ENCODE data around the gene SCNN1A. TPM values are rescaled to one million over a fixed set of nuclear protein-coding genes. Genes with fewer than 3 reads are reported as not detected.
A peak's percentile ranks its signal among the peaks of the same experiment; 100 is the strongest.

Gene SCNN1A
- total RNA-seq, 1 donor from 2014 or later: not detected

DNA sequence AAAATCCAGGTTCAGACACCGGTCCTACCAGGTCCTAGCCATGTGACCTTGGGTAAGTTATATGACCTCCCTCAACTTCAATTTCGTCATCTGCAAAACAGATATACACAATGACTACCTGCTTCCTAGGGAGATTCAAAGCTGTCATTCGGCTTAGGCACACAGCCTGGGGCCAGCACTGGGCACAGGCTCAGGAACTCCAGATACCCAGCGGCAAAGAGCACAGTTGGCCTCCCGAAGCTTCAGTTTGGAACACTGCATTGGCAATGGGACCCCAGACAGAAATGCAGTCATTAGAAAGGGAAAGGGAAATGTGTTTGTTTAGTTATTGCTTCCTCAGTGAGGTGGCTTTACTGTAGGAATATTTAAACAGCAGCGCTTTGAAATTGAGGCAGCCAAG lies 53.5 kb downstream of the SCNN1A start:
- H3K4me3 ChIP-seq (ENCODE audit: low read length in 3 of 3): no peak overlapping the region
- H3K4me1 ChIP-seq (ENCODE audit: control insufficient read depth in 3 of 3, insufficient read depth in 3 of 3, low read length in 3 of 3): peaks cover 34 to 46% (median 44%) of the 10 kb centered on the region in 3 donors
- peak overlapping the region; percentile 88 for H3K27ac ChIP-seq (ENCODE audit: low read depth, low read length)
- peak overlapping the region; percentile 10 to 61 (median 52) for H3K9ac ChIP-seq (ENCODE audit: low read depth in 1 of 3, low read length in 3 of 3)
- H3K36me3 ChIP-seq (ENCODE audit: control insufficient read depth in 3 of 3, insufficient read depth in 3 of 3, low read length in 3 of 3): peaks cover 0 to 3% (median 0%) of the 10 kb centered on the region in 3 donors
- H3K27me3 ChIP-seq (ENCODE audit: control insufficient read depth in 3 of 3, insufficient read depth in 3 of 3, low read length in 3 of 3): no peaks in the 10 kb centered on the region
- no peaks in the 10 kb centered on the region for H3K9me3 ChIP-seq (ENCODE audit: control insufficient read depth in 3 of 3, low read length in 3 of 3)

DNA sequence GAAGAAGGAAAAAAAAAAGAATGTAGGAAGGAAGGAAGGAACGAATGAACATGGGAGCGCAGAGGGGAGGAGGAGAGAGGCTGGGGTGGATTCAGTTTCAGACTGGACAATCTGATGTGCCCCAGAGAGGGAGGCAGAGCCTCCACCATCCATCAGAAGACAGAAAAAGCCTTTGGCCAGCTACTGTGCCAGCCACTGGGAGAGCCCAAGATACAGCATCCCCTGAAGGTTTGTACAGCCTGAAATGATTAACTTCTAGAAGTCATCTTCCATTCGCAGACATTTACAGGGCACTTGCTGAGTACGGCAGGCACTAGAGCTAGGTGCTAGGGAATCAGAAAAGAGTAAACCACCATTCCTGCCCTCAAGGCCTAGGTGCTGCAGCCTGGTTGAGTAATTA lies 55.9 kb downstream of the SCNN1A start:
- no peaks in the 10 kb centered on the region for H3K36me3 ChIP-seq (ENCODE audit: control insufficient read depth in 3 of 3, insufficient read depth in 3 of 3, low read length in 3 of 3)
- no peak overlapping the region for H3K9ac ChIP-seq (ENCODE audit: low read depth in 1 of 3, low read length in 3 of 3)
- H3K4me3 ChIP-seq (ENCODE audit: low read length in 3 of 3): no peak overlapping the region
- no peak overlapping the region for H3K27ac ChIP-seq (ENCODE audit: low read depth, low read length)
- H3K9me3 ChIP-seq (ENCODE audit: control insufficient read depth in 3 of 3, low read length in 3 of 3): no peaks in the 10 kb centered on the region
- H3K4me1 ChIP-seq (ENCODE audit: control insufficient read depth in 3 of 3, insufficient read depth in 3 of 3, low read length in 3 of 3): peaks cover 23 to 26% (median 26%) of the 10 kb centered on the region in 3 donors
- H3K27me3 ChIP-seq (ENCODE audit: control insufficient read depth in 3 of 3, insufficient read depth in 3 of 3, low read length in 3 of 3): no peaks in the 10 kb centered on the region

DNA sequence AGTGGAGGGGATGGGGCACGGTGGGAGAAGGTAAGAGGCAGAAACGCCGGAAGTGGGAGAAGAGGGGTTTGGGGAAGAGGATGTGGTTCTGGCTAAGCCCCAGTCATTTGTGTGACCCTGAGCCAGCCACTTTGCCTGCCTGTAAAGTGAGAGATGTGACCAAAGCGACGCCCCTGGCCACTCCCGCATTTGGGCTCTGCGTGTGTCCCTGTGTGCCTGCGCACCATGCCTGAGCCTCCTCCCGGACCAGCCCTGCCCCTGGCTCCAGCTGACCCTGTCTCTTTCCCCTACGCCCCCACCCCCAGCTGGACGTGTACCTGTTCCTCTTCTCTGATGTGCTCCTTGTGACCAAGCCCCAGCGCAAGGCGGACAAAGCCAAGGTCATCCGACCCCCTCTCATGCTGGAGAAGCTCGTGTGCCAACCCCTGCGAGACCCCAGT lies 56.9 kb downstream of the SCNN1A start:
- Histone ChIP-seq H3K36me3 (ENCODE audit: control insufficient read depth in 3 of 3, insufficient read depth in 3 of 3, low read length in 3 of 3) (no peaks in the 10 kb centered on the region), H3K27ac (ENCODE audit: low read depth, low read length) (no peak overlapping the region), H3K9me3 (ENCODE audit: control insufficient read depth in 3 of 3, low read length in 3 of 3) (no peaks in the 10 kb centered on the region), H3K9ac (ENCODE audit: low read depth in 1 of 3, low read length in 3 of 3) (no peak overlapping the region), H3K4me3 (ENCODE audit: low read length in 3 of 3) (no peak overlapping the region), H3K27me3 (ENCODE audit: control insufficient read depth in 3 of 3, insufficient read depth in 3 of 3, low read length in 3 of 3) (no peaks in the 10 kb centered on the region), H3K4me1 (ENCODE audit: control insufficient read depth in 3 of 3, insufficient read depth in 3 of 3, low read length in 3 of 3) (peaks cover 15 to 18% (median 18%) of the 10 kb centered on the region in 3 donors)

DNA sequence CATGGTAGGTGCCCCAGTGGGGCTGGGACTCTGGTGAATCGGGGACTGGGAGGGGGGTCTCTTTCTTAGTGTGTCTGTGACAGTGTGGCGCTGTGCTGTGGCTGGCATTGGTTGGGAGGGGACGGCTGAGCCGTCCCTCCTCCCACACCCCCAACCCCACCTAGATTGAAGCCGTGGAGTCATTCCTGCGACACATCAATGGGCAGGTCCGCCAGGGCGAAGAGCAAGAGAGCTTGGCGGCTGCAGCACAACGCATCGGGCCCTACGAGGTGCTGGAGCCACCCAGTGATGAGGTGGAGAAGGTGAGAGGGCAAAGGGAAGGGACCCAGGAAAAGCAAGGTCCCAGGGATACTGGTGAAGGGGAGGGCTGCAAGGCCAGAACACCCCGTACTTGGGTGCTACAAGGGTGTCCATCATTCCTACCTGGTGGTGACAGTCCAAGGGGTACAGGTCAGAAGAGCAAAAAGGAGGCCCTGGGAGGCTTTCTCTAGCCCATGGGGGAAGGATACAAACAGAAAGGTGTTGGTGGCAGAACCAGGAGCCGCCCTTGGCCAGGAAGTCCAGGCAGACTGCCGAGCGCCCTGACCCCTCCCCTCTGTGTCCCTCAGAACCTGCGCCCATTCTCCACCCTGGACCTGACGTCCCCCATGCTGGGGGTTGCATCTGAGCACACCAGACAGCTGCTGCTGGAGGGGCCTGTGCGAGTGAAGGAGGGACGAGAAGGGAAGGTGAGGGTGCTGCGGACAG lies 57.5 kb downstream of the SCNN1A start:
- H3K27ac ChIP-seq (ENCODE audit: low read depth, low read length): no peak overlapping the region
- H3K4me3 ChIP-seq (ENCODE audit: low read length in 3 of 3): no peak overlapping the region
- no peak overlapping the region for H3K9ac ChIP-seq (ENCODE audit: low read depth in 1 of 3, low read length in 3 of 3)
- H3K36me3 ChIP-seq (ENCODE audit: control insufficient read depth in 3 of 3, insufficient read depth in 3 of 3, low read length in 3 of 3): no peaks in the 10 kb centered on the region
- no peaks in the 10 kb centered on the region for H3K9me3 ChIP-seq (ENCODE audit: control insufficient read depth in 3 of 3, low read length in 3 of 3)
- peaks cover 9 to 15% (median 12%) of the 10 kb centered on the region in 3 donors for H3K4me1 ChIP-seq (ENCODE audit: control insufficient read depth in 3 of 3, insufficient read depth in 3 of 3, low read length in 3 of 3)
- H3K27me3 ChIP-seq (ENCODE audit: control insufficient read depth in 3 of 3, insufficient read depth in 3 of 3, low read length in 3 of 3): no peaks in the 10 kb centered on the region

DNA sequence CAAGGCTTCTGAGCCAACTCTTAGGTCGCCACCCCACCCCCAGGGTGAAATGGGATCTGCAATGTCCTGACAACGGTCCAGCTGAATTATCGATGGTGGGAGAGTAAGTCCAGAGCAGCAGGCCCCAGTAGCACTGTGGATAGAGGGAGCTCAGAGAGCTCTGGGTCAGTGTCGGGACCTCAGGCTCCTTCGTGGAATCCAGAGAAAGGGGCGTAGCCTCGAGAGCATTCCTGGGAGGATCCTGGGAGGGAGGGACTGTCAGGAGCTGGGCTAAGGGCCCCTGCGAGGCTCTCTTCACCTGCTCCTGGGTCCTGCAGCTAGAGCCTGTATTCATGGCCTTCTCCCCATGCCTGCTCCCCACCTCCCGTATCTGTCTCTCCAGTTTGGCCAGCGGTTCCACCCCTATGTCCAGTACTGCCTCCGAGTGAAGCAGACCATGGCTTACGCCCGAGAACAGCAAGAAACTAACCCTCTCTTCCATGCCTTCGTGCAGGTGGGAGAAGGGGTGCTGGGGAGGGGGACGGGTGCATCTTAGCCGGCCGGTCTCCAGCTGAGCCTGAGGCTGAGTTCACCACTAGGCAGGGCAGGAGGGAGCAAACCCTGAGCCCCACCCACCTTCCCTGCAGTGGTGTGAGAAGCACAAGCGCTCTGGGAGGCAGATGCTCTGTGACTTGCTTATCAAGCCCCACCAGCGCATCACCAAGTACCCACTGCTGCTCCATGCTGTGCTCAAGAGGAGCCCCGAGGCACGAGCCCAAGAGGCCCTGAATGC lies 58.3 kb downstream of the SCNN1A start:
- no peak overlapping the region for H3K4me3 ChIP-seq (ENCODE audit: low read length in 3 of 3)
- no peaks in the 10 kb centered on the region for H3K9me3 ChIP-seq (ENCODE audit: control insufficient read depth in 3 of 3, low read length in 3 of 3)
- H3K27ac ChIP-seq (ENCODE audit: low read depth, low read length): no peak overlapping the region
- H3K4me1 ChIP-seq (ENCODE audit: control insufficient read depth in 3 of 3, insufficient read depth in 3 of 3, low read length in 3 of 3): peaks cover 4 to 8% (median 5%) of the 10 kb centered on the region in 3 donors
- H3K9ac ChIP-seq (ENCODE audit: low read depth in 1 of 3, low read length in 3 of 3): no peak overlapping the region
- no peaks in the 10 kb centered on the region for H3K27me3 ChIP-seq (ENCODE audit: control insufficient read depth in 3 of 3, insufficient read depth in 3 of 3, low read length in 3 of 3)
- H3K36me3 ChIP-seq (ENCODE audit: control insufficient read depth in 3 of 3, insufficient read depth in 3 of 3, low read length in 3 of 3): no peaks in the 10 kb centered on the region

DNA sequence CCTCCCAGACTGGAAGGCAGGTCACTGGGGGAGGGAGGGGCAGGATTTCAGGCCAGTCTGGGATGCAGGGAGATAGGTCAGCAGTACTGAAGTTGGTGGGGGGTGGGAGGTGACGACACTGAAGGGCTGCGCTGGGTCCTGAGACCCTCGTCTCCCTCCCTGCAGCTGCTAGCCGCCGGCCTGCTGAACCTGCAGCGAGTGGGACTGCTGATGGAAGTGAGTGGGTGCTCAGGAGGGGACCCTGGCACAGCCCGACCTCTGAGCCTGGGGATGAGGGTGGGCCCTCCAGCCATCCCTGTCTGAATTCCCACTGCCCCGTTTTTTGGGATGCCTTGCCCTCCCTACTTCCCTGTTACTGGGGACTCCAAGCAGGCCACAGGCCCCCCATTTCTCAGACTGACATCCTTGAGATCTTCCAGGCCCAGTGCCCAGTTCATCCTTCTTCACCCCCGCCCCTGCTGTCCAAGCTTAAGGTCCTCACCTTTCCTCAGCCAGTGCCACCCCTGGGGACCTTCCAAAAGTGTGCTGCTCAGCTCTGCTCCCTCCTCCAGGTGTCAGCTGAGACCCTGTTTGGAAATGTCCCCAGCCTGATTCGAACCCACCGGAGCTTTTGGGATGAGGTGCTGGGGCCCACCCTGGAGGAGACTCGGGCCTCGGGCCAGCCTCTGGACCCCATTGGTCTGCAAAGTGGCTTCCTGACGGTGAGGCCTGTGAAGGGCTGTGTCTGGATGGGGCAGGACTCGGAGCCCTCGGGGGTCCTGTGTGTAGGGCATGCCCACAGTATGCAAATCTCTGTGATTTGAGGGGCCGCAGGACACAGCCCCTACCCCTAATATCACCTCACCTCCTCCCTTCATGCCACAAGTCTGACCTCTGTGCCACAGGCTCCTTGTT lies 59.4 kb downstream of the SCNN1A start:
- no peak overlapping the region for H3K27ac ChIP-seq (ENCODE audit: low read depth, low read length)
- peaks cover 0 to 3% (median 0%) of the 10 kb centered on the region in 3 donors for H3K4me1 ChIP-seq (ENCODE audit: control insufficient read depth in 3 of 3, insufficient read depth in 3 of 3, low read length in 3 of 3)
- H3K9ac ChIP-seq (ENCODE audit: low read depth in 1 of 3, low read length in 3 of 3): no peak overlapping the region
- H3K4me3 ChIP-seq (ENCODE audit: low read length in 3 of 3): no peak overlapping the region
- H3K27me3 ChIP-seq (ENCODE audit: control insufficient read depth in 3 of 3, insufficient read depth in 3 of 3, low read length in 3 of 3): peaks cover 4 to 5% (median 4%) of the 10 kb centered on the region in 3 donors
- H3K9me3 ChIP-seq (ENCODE audit: control insufficient read depth in 3 of 3, low read length in 3 of 3): no peaks in the 10 kb centered on the region
- H3K36me3 ChIP-seq (ENCODE audit: control insufficient read depth in 3 of 3, insufficient read depth in 3 of 3, low read length in 3 of 3): no peaks in the 10 kb centered on the region

DNA sequence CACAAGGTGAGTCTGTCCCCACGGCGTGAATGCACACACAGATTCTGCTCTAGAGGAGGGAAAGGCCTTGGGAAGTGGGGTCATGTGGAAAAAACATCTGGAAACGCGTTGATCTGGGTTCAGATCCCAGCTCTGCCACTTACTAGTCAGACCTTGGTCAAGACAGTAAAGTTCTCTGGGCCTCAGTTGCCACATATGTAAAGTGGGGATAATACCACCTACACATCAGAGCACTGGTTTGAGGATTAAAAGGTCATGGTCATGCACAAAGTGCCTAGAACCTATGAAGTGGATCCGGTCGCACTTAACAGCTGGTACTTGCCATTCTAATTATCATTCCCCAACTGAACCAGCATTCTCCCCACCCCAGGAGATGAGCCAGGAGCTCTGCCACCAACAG lies 60.2 kb downstream of the SCNN1A start:
- H3K36me3 ChIP-seq (ENCODE audit: control insufficient read depth in 3 of 3, insufficient read depth in 3 of 3, low read length in 3 of 3): no peaks in the 10 kb centered on the region
- peaks cover 0 to 3% (median 0%) of the 10 kb centered on the region in 3 donors for H3K4me1 ChIP-seq (ENCODE audit: control insufficient read depth in 3 of 3, insufficient read depth in 3 of 3, low read length in 3 of 3)
- peaks cover 8 to 12% (median 8%) of the 10 kb centered on the region in 3 donors for H3K27me3 ChIP-seq (ENCODE audit: control insufficient read depth in 3 of 3, insufficient read depth in 3 of 3, low read length in 3 of 3)
- no peak overlapping the region for H3K27ac ChIP-seq (ENCODE audit: low read depth, low read length)
- no peak overlapping the region for H3K9ac ChIP-seq (ENCODE audit: low read depth in 1 of 3, low read length in 3 of 3)
- H3K4me3 ChIP-seq (ENCODE audit: low read length in 3 of 3): no peak overlapping the region
- H3K9me3 ChIP-seq (ENCODE audit: control insufficient read depth in 3 of 3, low read length in 3 of 3): no peaks in the 10 kb centered on the region

DNA sequence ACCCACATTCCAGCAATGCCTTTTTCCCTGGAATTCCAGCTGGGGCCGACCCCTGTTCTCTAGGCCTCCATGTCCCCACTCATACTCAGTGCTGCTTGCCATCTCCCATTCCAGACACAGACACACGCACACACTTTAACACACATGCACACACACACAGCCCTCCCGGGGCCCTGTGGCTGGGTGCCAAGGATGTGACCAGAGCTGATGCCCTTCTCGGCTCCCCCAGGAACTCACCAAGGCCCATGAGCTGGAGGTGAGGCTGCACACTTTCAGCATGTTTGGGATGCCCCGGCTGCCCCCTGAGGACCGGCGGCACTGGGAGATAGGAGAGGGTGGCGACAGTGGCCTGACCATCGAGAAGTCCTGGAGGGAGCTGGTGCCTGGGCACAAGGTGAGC lies 60.6 kb downstream of the SCNN1A start:
- no peak overlapping the region for H3K9ac ChIP-seq (ENCODE audit: low read depth in 1 of 3, low read length in 3 of 3)
- peaks cover 11 to 16% (median 13%) of the 10 kb centered on the region in 3 donors for H3K27me3 ChIP-seq (ENCODE audit: control insufficient read depth in 3 of 3, insufficient read depth in 3 of 3, low read length in 3 of 3)

DNA sequence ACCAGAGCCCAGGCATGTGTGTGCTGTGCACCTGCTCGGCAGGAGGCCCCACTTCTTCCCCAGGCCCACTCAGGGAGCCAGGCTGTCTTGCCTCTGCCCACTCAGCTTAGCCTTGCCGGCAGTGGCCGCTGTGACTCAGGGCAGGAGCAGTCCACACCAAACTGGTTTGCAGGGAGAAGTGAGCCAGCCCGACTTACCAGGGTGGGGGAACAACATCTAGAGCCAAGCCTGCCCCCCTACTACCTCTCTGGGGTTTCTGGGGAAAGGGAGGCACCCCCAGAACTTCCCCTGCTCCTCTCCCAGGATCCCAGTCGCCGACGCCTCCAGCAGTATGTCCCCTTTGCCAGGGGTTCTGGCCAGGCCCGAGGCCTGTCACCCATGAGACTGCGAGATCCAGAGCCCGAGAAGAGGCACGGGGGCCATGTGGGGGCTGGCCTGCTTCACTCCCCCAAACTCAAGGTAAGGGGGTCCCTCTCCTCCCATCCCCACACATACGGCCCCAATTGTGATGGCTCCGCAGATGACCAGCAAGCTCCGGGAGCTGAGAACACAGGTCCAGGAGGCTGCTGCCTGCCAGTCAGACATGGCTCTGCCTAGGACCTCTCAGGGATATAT lies 61.9 kb downstream of the SCNN1A start:
- Histone ChIP-seq H3K9ac (ENCODE audit: low read depth in 1 of 3, low read length in 3 of 3) (no peak overlapping the region), H3K9me3 (ENCODE audit: control insufficient read depth in 3 of 3, low read length in 3 of 3) (no peaks in the 10 kb centered on the region), H3K27me3 (ENCODE audit: control insufficient read depth in 3 of 3, insufficient read depth in 3 of 3, low read length in 3 of 3) (peaks cover 11 to 16% (median 13%) of the 10 kb centered on the region in 3 donors), H3K36me3 (ENCODE audit: control insufficient read depth in 3 of 3, insufficient read depth in 3 of 3, low read length in 3 of 3) (no peaks in the 10 kb centered on the region), H3K4me1 (ENCODE audit: control insufficient read depth in 3 of 3, insufficient read depth in 3 of 3, low read length in 3 of 3) (peaks cover 0 to 3% (median under 1%) of the 10 kb centered on the region in 3 donors), H3K27ac (ENCODE audit: low read depth, low read length) (no peak overlapping the region), H3K4me3 (ENCODE audit: low read length in 3 of 3) (no peak overlapping the region)

More for the DNA sequence above, 60.6 kb downstream of the SCNN1A start:
- H3K27ac ChIP-seq (ENCODE audit: low read depth, low read length): no peak overlapping the region
- H3K36me3 ChIP-seq (ENCODE audit: control insufficient read depth in 3 of 3, insufficient read depth in 3 of 3, low read length in 3 of 3): no peaks in the 10 kb centered on the region
- no peaks in the 10 kb centered on the region for H3K9me3 ChIP-seq (ENCODE audit: control insufficient read depth in 3 of 3, low read length in 3 of 3)
- no peak overlapping the region for H3K4me3 ChIP-seq (ENCODE audit: low read length in 3 of 3)
- H3K4me1 ChIP-seq (ENCODE audit: control insufficient read depth in 3 of 3, insufficient read depth in 3 of 3, low read length in 3 of 3): peaks cover 0 to 3% (median 0%) of the 10 kb centered on the region in 3 donors
